Common myeloid progenitor, CD34-positive (primary cell): ENCODE data around the gene GAREM1.
"Not testable (repeated sequence)": the region's sequence is repeated elsewhere in the genome, so short reads cannot be mapped to it uniquely, and the experiment has no call there.

ENCODE experiments used
- CTCF ChIA-PET: fragments of 350-600 bp; sonication (Branson Sonifier 250); formaldehyde crosslinking; loops from one replicate; lab custom pipeline; 2021; ENCODE audit warnings: antibody characterized with exemption; lab: Charles Lee
- POLR2A ChIA-PET: fragments of 350-600 bp; sonication (Branson Sonifier 250); formaldehyde crosslinking; loops from one replicate; lab custom pipeline; 2021; ENCODE audit warnings: antibody characterized with exemption; lab: Charles Lee
- DNase-seq, 3 donors: peaks; one replicate each; pipeline versions ENCODE4 v3.0.0 to v3.0.0-alpha.2; 2013
- H3K27ac ChIP-seq, 2 experiments: 1 replicate in 1 of 2; 2 replicates in 1 of 2; pipeline ENCODE4 v1.7.0; 2013; ENCODE audit warnings: inconsistent platforms in 2 of 2, low read length in 2 of 2, mild to moderate bottlenecking in 2 of 2, low read depth in 1 of 2, moderate library complexity in 1 of 2; ENCODE audit not compliant: severe bottlenecking in 2 of 2, insufficient read depth in 1 of 2, poor library complexity in 1 of 2
- H3K27me3 ChIP-seq, 5 experiments: replicated peaks in 2 of 5; 1 replicate in 3 of 5; 2 replicates in 2 of 5; pipeline versions ENCODE4 v1.6.1 to v1.7.0; 2013; ENCODE audit warnings: low read length in 4 of 5, mild to moderate bottlenecking in 2 of 5, moderate library complexity in 2 of 5, inconsistent platforms in 1 of 5; ENCODE audit not compliant: insufficient read depth in 5 of 5, control insufficient read depth in 4 of 5
- H3K36me3 ChIP-seq, 4 experiments: 1 replicate in 2 of 4; 2 replicates in 2 of 4; pipeline versions ENCODE4 v1.6.1 to v1.7.0; 2013; ENCODE audit warnings: low read length in 3 of 4, control low read depth in 1 of 4, mild to moderate bottlenecking in 1 of 4; ENCODE audit not compliant: control insufficient read depth in 4 of 4, insufficient read depth in 4 of 4
- H3K4me1 ChIP-seq, 4 experiments: 1 replicate in 3 of 4; 2 replicates in 1 of 4; pipeline versions ENCODE4 v1.6.1 to v1.7.1; 2013; ENCODE audit warnings: low read length in 3 of 4, mild to moderate bottlenecking in 3 of 4, control low read depth in 1 of 4, inconsistent platforms in 1 of 4, moderate library complexity in 1 of 4; ENCODE audit not compliant: control insufficient read depth in 4 of 4, insufficient read depth in 4 of 4; ENCODE audit errors: control extremely low read depth in 1 of 4
- H3K4me3 ChIP-seq, 7 experiments: 1 replicate in 4 of 7; 2 replicates in 3 of 7; pipeline versions ENCODE4 v1.5.1 to v1.7.0; 2013; ENCODE audit warnings: mild to moderate bottlenecking in 7 of 7, low read length in 6 of 7, moderate library complexity in 6 of 7, inconsistent platforms in 2 of 7, low read depth in 2 of 7, control low read depth in 1 of 7; ENCODE audit not compliant: insufficient read depth in 4 of 7, control insufficient read depth in 1 of 7; ENCODE audit errors: extremely low read depth in 1 of 7
- H3K9me3 ChIP-seq, 5 experiments: 1 replicate in 4 of 5; 2 replicates in 1 of 5; pipeline versions ENCODE4 v1.6.1 to v1.7.1; 2013; ENCODE audit warnings: low read length in 4 of 5, mild to moderate bottlenecking in 2 of 5, inconsistent platforms in 1 of 5, low read depth in 1 of 5, moderate library complexity in 1 of 5; ENCODE audit not compliant: control insufficient read depth in 4 of 5, insufficient read depth in 2 of 5; ENCODE audit errors: control extremely low read depth in 1 of 5
- WGBS: methylation state at CpG from one replicate; pipeline ENCODE4 v1.1.5; 2013; ENCODE audit not compliant: insufficient coverage; 5-methylcytosine and 5-hydroxymethylcytosine counted together

Gene GAREM1

DNA sequence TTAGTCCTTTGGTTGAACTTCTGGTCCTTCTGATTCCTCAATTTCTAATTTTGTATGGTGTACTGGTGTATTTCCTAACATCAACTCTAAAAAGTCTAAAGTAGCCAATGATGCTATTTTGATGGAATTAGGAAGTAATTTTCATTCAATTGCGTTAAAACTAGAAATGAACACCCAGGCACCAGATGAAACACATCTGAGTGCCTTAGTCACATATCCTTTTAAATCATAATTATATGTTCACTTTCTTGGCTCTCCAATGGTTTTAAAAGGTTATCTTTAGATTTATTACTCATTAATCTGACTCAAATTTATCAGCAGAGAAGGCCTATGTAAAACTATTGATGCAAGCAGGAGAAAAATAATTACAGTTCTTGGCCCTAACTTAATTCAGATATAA, 119.7 kb downstream of the GAREM1 start:
- H3K36me3 ChIP-seq, result no peaks in the 10 kb centered on the region
- H3K9me3 ChIP-seq, result no peaks in the 10 kb centered on the region
- DNase-seq, result no peak
- H3K27ac ChIP-seq, result no peak overlapping the region
- CTCF ChIA-PET, result no interaction called here
- no CpG with 5 or more reads among the region's 1 CpG for WGBS
- H3K27me3 ChIP-seq, result no peaks in the 10 kb centered on the region
- no peak overlapping the region for H3K4me3 ChIP-seq
- POLR2A ChIA-PET, result no interaction called here
- H3K4me1 ChIP-seq, result peaks cover 0 to 6% (median 0%) of the 10 kb centered on the region in 4 experiments

DNA sequence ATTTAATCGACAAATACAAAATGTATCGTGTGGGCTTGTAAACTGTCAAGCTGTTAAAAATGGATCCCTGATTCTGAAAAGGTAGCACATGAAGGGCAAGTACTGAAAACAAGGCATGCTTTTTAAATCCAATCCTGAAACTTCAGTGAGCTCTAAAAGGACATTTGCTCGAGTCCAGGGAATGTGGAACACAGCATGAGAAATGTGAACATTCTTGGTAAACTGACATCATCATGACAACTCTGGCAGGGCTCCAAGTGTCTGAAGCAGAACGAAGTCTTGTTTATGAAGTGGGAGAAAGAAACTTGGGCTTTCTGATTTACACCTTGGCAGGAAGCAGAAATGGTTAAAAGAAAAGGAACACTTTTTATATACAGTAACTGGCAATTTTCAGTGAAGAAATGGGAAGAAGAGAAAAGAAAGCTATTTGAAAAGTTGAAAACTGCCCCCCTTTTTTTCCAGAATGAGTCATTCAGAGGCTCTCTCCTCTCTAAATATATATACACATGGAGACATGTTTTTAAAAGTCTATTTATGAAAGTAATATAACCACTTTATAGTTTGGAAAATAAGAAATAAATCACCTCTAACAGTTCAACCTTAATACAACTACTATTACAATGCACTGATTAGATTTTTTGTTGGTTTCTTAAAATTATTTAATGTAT, 120.8 kb downstream of the GAREM1 start:
- Histone ChIP-seq H3K4me3 (no peak overlapping the region), H3K4me1 (peaks cover 0 to 6% (median 0%) of the 10 kb centered on the region in 4 experiments), H3K36me3 (no peaks in the 10 kb centered on the region), H3K27ac (no peak overlapping the region), H3K9me3 (no peaks in the 10 kb centered on the region), H3K27me3 (no peaks in the 10 kb centered on the region)
- POLR2A ChIA-PET, result no interaction called here
- 50% methylated on average over 4 of the region's 4 CpGs for WGBS
- CTCF ChIA-PET, result no interaction called here
- DNase-seq, result peak in 2 of 3 donors; percentile 11 to 27

DNA sequence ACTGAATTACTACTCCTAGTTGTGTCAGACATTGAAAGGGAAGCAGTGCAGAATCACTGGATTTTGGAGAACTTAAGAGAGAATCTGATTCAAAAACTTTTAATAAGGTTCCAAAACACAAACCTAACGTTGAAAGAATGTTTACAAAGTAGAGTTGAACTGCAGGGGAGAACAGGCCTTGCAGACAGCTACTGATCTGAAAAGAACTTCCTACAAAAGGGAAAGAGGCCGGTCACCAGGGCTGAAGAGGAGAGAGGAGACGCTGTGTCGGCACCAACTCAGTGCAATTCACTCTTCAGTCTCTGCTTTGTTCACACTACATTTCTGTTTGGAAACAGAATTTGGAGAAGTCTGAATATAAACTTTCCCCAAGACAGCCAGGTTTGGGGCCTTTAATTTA, 124.0 kb downstream of the GAREM1 start:
- H3K9me3 ChIP-seq, result no peaks in the 10 kb centered on the region
- CTCF ChIA-PET, result no interaction called here
- H3K36me3 ChIP-seq, result no peaks in the 10 kb centered on the region
- POLR2A ChIA-PET, result no interaction called here
- peaks cover 0 to 6% (median 0%) of the 10 kb centered on the region in 4 experiments for H3K4me1 ChIP-seq
- H3K4me3 ChIP-seq, result no peak overlapping the region
- H3K27me3 ChIP-seq, result peaks cover 0 to 3% (median 0%) of the 10 kb centered on the region in 5 experiments
- 44% methylated on average over 1 of the region's 4 CpGs for WGBS
- DNase-seq, result no peak
- H3K27ac ChIP-seq, result no peak overlapping the region

DNA sequence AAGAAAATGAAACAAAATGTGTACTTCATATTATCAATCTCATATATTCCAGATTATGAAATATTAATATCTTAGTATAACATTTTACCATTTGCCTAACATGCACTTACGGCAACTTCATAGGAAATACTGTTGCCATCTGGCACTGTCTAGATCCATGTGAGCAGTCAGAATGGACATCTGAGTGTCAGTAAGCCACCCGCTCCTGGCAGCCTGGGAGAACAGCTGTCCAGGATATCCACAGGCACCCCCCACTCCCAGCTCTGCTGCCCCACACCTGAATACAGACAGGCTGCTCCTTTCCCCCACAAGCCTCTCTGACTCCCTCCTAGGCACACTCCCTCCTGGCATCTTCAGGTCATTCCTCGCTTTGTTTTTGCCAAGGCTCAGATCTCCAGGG, 127.0 kb downstream of the GAREM1 start:
- Histone ChIP-seq H3K27ac (no peak overlapping the region), H3K4me1 (no peaks in the 10 kb centered on the region), H3K4me3 (no peak overlapping the region), H3K27me3 (peaks cover 0 to 3% (median 0%) of the 10 kb centered on the region in 5 experiments), H3K36me3 (no peaks in the 10 kb centered on the region), H3K9me3 (no peaks in the 10 kb centered on the region)
- ChIA-PET CTCF (no interaction called here), POLR2A (no interaction called here)
- WGBS, result 93% methylated on average over 2 of the region's 3 CpGs
- DNase-seq, result no peak

DNA sequence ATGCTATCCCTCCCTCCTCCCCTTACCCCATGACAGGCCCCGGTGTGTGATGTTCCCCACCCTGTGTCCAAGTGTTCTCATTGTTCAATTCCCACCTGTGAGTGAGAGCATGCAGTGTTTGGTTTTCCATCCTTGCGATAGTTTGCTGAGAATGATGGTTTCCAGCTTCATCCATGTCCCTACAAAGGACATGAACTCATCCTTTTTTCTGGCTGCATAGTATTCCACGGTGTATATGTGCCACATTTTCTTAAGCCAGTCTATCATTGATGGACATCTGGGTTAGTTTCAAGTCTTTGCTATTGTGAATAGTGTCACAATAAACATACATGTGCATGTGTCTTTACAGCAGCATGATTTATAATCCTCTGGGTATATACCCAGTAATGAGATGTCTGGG, 129.6 kb downstream of the GAREM1 start:
- H3K27me3 ChIP-seq, H3K4me3 ChIP-seq, H3K4me1 ChIP-seq, DNase-seq, H3K27ac ChIP-seq, POLR2A ChIA-PET, CTCF ChIA-PET, H3K9me3 ChIP-seq, H3K36me3 ChIP-seq: not testable (repeated sequence)
- WGBS, result no CpG with 5 or more reads among the region's 3 CpGs

DNA sequence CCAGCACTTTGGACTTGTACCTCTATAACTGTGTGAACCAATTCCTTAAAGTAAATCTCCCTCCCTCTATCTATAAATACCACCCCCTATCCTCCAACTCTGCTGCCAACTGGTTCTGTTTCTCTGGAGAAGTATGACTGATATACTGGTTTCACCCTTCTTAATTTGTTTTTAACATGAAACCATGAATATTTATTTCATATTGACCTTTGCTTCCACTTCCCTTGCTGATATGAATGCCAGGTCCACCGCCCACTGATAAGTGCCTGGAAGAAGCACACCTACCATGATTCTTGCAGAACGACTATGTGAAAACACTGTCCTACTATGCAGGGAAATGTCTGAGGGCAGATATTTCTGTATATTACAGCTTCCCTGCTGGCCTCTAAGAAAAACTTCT, 131.6 kb downstream of the GAREM1 start:
- DNase-seq, result no peak
- Histone ChIP-seq H3K27me3 (peaks cover 0 to 3% (median 0%) of the 10 kb centered on the region in 5 experiments), H3K4me1 (no peaks in the 10 kb centered on the region), H3K9me3 (no peaks in the 10 kb centered on the region), H3K27ac (no peak overlapping the region), H3K36me3 (no peaks in the 10 kb centered on the region), H3K4me3 (no peak overlapping the region)
- WGBS, result 100% methylated on average over 2 of the region's 2 CpGs
- CTCF ChIA-PET, result no interaction called here
- POLR2A ChIA-PET, result no interaction called here

DNA sequence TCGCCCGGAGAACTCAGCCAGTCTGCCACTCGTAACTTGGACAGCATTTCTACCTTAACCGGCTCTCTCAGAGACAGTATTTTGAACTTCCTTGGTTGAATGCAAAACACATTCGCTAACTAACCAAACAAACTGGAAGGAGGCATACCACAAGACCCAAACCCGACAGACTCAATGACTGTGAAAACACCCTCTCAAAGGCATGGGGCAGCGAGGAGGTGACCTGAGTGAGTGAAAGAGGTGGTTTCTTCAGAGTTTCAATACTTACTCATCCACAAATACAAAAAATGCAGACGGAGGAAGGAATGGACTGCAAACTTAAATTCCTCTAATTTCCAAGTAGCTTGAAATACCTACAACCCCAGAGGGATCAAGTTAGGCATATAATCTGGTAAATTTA, 132.9 kb downstream of the GAREM1 start:
- ChIA-PET CTCF (interaction anchor here (0.6 kb wide), 1 partner anchor 910 kb away, joined by 3 read pairs; no protein-coding TSS in a partner anchor), POLR2A (no interaction called here)
- no peak overlapping the region for H3K27ac ChIP-seq
- H3K4me3 ChIP-seq, result no peak overlapping the region
- no peak for DNase-seq
- WGBS, result 93% methylated on average over 4 of the region's 8 CpGs
- no peaks in the 10 kb centered on the region for H3K9me3 ChIP-seq
- no peaks in the 10 kb centered on the region for H3K36me3 ChIP-seq
- no peaks in the 10 kb centered on the region for H3K4me1 ChIP-seq
- peaks cover 0 to 7% (median 0%) of the 10 kb centered on the region in 5 experiments for H3K27me3 ChIP-seq
